ENCODE results near the gene NRROS. TPM values are rescaled to one million over a fixed set of nuclear protein-coding genes. Genes with fewer than 3 reads are reported as not detected.

The NRROS gene
- total and polyA plus RNA-seq, 2 of the 4 experiments (the other 2 are of a cell fraction): 0.10 TPM; not detected in 1

GRCh38 chr3:196600359-196600758 is 39.1 kb upstream of the NRROS start:
- Histone ChIP-seq H2BK120ac (ENCODE audit: low read depth, low read length) (no peak overlapping the region), H3K4me3 (ENCODE audit: insufficient read depth, low read depth, low read length) (no peak overlapping the region), H3K56ac (ENCODE audit: extremely low read depth, insufficient read depth, low read length) (no peak overlapping the region), H3K14ac (replicated peaks; ENCODE audit: low read depth, low read length) (no peak overlapping the region), H2BK15ac (ENCODE audit: low read depth, low read length) (no peak overlapping the region), H3K27ac (ENCODE audit: insufficient read depth, low read length) (no peak overlapping the region), H3K9me3 (ENCODE audit: control insufficient read depth, insufficient read depth, low read length) (no peaks in the 10 kb centered on the region), H4K91ac (ENCODE audit: insufficient read depth, low read depth, low read length) (no peak overlapping the region), H2BK20ac (ENCODE audit: low read depth, low read length) (no peak overlapping the region), H2BK5ac (ENCODE audit: low read depth, low read length, poor library complexity, severe bottlenecking) (no peak overlapping the region), H2AK9ac (replicated peaks; ENCODE audit: low read depth, low read length, poor library complexity) (no peak overlapping the region), H4K8ac (ENCODE audit: low read depth in 2 of 2, low read length in 2 of 2) (no peak overlapping the region), H2AK5ac (ENCODE audit: low read depth, low read length) (no peak overlapping the region), H3K9ac (ENCODE audit: low read depth, low read length) (no peak overlapping the region), H3K18ac (ENCODE audit: low read depth, low read length) (no peak overlapping the region), H3K27me3 (ENCODE audit: control insufficient read depth, insufficient read depth, low read length) (peaks cover 23% of the 10 kb centered on the region), H4K20me1 (ENCODE audit: insufficient read depth, low read length) (no peaks in the 10 kb centered on the region), H3K4me2 (ENCODE audit: low read depth, low read length) (no peak overlapping the region), H3K79me1 (ENCODE audit: low read depth in 1 of 2, low read length in 2 of 2) (no peaks in the 10 kb centered on the region), H3K9me1 (ENCODE audit: insufficient read depth, low read length) (no peaks in the 10 kb centered on the region), H2AFZ (replicated peaks; ENCODE audit: low read length, poor library complexity) (no peak overlapping the region), H3K4ac (ENCODE audit: low read depth, low read length) (no peak overlapping the region), H4K5ac (ENCODE audit: low read depth, low read length) (no peak overlapping the region), H3K36me3 (ENCODE audit: control insufficient read depth, insufficient read depth, low read length) (no peaks in the 10 kb centered on the region), H3K4me1 (ENCODE audit: control insufficient read depth, insufficient read depth, low read length) (no peaks in the 10 kb centered on the region), H3K23ac (ENCODE audit: low read depth, low read length) (no peak overlapping the region)
- DNase-seq (no peak), ATAC-seq (ENCODE audit: low read depth) (no peak)
- CTCF ChIA-PET: no interaction called here
- intact Hi-C loops (cut with micrococcal nuclease): loop anchor here (10.0 kb wide), 1 partner anchor 344 kb away; the partner anchor contains the start of gene NCBP2
- dilution Hi-C loops (cut with HindIII; ENCODE audit: low sequenced_read_pairs, unreplicated experiment): no loop called here
- POLR2A ChIA-PET (ENCODE audit: unreplicated experiment): no interaction called here
- 60% methylated on average over 2 of the region's 7 CpGs; no CpG with 5 or more reads in 1 of the 2 experiments for WGBS, 2 experiments (ENCODE audit: extremely low coverage in 2 of 2, insufficient read length in 1 of 2)
- TF ChIP-seq USF2 (IDR thresholded peaks at IDR 0.05; ENCODE audit: low read depth, low read length) (no peak), NFE2L2 (IDR thresholded peaks at IDR 0.05; ENCODE audit: low read depth, low read length) (no peak), MAZ (IDR thresholded peaks at IDR 0.05; ENCODE audit: borderline replicate concordance, low read depth, low read length) (no peak), FOS (IDR thresholded peaks at IDR 0.05; ENCODE audit: low read depth, low read length) (no peak), MAFK (IDR thresholded peaks at IDR 0.05; ENCODE audit: low read depth, low read length) (no peak), RFX5 (IDR thresholded peaks at IDR 0.05; ENCODE audit: low read depth, low read length) (no peak), SMC3 (IDR thresholded peaks at IDR 0.05; ENCODE audit: low read depth, low read length) (no peak), POLR2A (IDR thresholded peaks at IDR 0.05; ENCODE audit: low read depth, low read length) (no peak), CHD1 (IDR thresholded peaks at IDR 0.05; ENCODE audit: low read depth, low read length) (no peak), CTCF (conservative IDR thresholded peaks at IDR 0.05; ENCODE audit: low read depth, low read length) (no peak), RAD21 (IDR thresholded peaks at IDR 0.05; ENCODE audit: low read length) (no peak), BHLHE40 (IDR thresholded peaks at IDR 0.05; ENCODE audit: low read depth, low read length) (no peak), RCOR1 (IDR thresholded peaks at IDR 0.05; ENCODE audit: insufficient replicate concordance, low read length) (no peak), ELK1 (IDR thresholded peaks at IDR 0.05; ENCODE audit: borderline replicate concordance, low read depth, low read length) (no peak), MXI1 (IDR thresholded peaks at IDR 0.05; ENCODE audit: borderline replicate concordance, low read depth, low read length) (no peak), CEBPB (IDR thresholded peaks at IDR 0.05; ENCODE audit: low read depth, low read length) (no peak)
- in situ Hi-C loops (cut with MboI; ENCODE audit: low sequenced_read_pairs): loop anchor here (25.0 kb wide), 1 partner anchor 362 kb away; the partner anchor contains the start of gene PIGZ
- no TSS peak for BruUV-seq (replicated peaks)

Data from IMR-90 (cell line).